GM13977 (cell line): ENCODE data around the gene GABBR2.
A peak's percentile ranks its signal among the peaks of the same experiment; 100 is the strongest.

Experiments used
- DNase-seq: peaks from one replicate; pipeline ENCODE4 v3.0.0; 2012; ENCODE audit warnings: low spot score
- CTCF ChIP-seq: IDR thresholded peaks from 2 replicates; pipeline ENCODE4 v1.5.1; 2012; ENCODE audit warnings: mild to moderate bottlenecking, control low read depth; ENCODE audit not compliant: insufficient read depth; ENCODE audit errors: extremely low read depth, missing control alignments
- in situ Hi-C: fragments of 300-500 bp; cut with MboI; formaldehyde crosslinking; loops from one replicate; pipeline ENCODE4 v1.12.0; 2022; ENCODE audit warnings: low sequenced_read_pairs, low pct_unique_long_range_greater_than_20kb, mixed read lengths, inconsistent platforms; ENCODE audit not compliant: unreplicated experiment

GABBR2 gene

GRCh38 chr9:98529841-98530240 is 178.9 kb downstream of the GABBR2 start:
- in situ Hi-C loops: no loop called here
- DNase-seq: no peak
- no peak for TF ChIP-seq CTCF

DNA sequence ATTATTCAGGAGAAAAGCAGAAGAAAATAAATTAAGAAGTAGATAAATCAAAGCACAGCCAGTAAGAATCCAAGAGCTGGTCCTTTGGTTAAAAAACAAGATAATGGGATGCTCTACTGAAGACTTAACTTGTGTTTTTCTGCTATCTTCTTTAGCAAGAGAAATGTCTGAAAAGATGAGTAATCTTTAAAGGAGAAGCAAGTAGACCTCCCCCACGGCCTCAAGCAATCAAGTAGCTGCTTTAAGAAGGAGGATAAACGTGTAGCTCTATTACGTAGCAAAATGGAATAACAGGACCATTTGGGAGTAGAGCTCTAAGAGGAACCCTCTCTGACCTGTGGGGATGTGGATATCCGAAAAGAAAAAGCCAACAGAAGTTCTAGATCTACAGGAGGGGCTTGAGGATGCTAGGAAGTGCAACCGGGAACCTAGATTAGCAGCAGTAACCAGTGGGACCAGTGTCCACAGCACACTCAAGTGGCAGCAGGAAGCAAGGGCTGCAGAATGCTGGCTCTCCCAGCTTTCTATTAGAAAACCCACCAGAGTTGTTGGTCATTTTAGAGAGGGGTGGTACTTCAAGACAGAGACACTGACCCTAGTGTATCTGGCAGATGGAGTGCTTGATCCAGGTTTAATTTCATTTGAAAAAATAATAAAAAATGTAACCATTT is 185.4 kb downstream of the GABBR2 start:
- no peak for DNase-seq
- TF ChIP-seq CTCF: peak; percentile 3
- in situ Hi-C loops: no loop called here

- no peak for DNase-seq
- TF ChIP-seq CTCF: no peak
- in situ Hi-C loops: no loop called here
These were observed 186.2 kb downstream of the GABBR2 start for GRCh38 chr9:98522487-98522886.

DNA sequence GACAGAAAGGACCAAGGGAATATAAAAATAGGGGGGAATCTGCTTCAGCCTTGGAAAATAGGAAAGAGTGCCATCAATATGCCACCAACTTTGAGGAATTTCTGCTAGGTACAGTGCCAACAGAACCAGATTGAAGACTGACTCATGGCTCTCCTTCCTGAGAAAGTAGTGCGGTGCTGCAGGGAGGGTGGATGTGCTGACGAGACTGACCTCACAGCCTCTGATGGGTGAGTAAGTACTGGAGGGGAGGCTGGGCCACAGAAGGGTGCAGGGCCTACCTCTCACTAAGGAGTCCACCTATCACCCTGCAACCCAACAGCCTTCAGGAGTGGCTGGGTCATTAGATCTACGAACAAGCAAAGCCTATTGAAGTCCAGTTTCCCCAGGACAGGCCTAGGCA is 187.6 kb downstream of the GABBR2 start:
- in situ Hi-C loops: no loop called here
- no peak for DNase-seq
- no peak for TF ChIP-seq CTCF

GRCh38 chr9:98520221-98520960 is 188.3 kb downstream of the GABBR2 start:
- no peak for DNase-seq
- no peak for TF ChIP-seq CTCF
- in situ Hi-C loops: no loop called here

DNA sequence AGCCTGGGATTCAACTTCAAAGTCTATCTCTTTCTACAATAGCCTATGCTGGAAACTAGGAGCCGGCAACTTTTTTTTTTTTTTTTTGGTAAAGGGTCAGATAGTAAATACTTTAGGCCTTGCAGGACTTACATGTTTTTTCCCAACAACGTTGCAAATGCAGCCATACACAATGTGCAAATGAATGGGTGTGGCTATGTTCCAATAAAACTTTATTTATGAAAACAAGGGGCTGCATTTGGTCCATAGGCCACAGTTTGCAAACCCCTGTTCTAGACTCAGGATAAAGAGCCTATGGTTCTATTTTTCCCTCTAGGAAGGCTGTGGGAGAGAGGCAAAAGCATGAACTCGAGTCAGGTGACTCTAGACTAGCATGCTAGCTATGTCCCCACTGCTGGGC is 189.1 kb downstream of the GABBR2 start:
- no peak for TF ChIP-seq CTCF
- in situ Hi-C loops: no loop called here
- no peak for DNase-seq
